ENCODE data around the gene CFAP221. TPM values are rescaled to one million over a fixed set of nuclear protein-coding genes. Genes with fewer than 3 reads are reported as not detected.

The CFAP221 gene
- total and polyA plus RNA-seq, 2 experiments from 2014 or later, result 0.42 to 0.65 TPM

GRCh38 chr2:119672161-119672862 lies 128.1 kb downstream of the CFAP221 start:
- ATAC-seq (peak; percentile 45), DNase-seq (ENCODE audit: low spot score) (no peak)
- H3K4me1 ChIP-seq (ENCODE audit: insufficient read depth), result peaks cover 25% of the 10 kb centered on the region
- H3K27me3 ChIP-seq (ENCODE audit: insufficient read depth), result no peaks in the 10 kb centered on the region
- peaks cover 4% of the 10 kb centered on the region for H3K27me3 Mint-ChIP-seq (ENCODE audit: insufficient read depth, low read depth, poor library complexity)
- H3K9me2 ChIP-seq (ENCODE audit: insufficient read depth), result peaks cover 13% of the 10 kb centered on the region; the same call in 1 of the 2 replicates
- H3K4me3 Mint-ChIP-seq, result no peak overlapping the region
- H2AFZ ChIP-seq, result peak overlapping the region; percentile 96
- 0 out of 2 replicates have a peak overlapping the region, but pooled peaks have one; percentile 21 for H3K4me3 ChIP-seq
- no peak for TF ChIP-seq JUNB (IDR thresholded peaks at IDR 0.05; ENCODE audit: unreplicated experiment)
- TF ChIP-seq CREB1 (CRISPR knock-in tag; IDR thresholded peaks at IDR 0.05; ENCODE audit: low read depth), result no peak
- TF ChIP-seq EZH2 (IDR thresholded peaks at IDR 0.05; ENCODE audit: low read depth, unreplicated experiment), result no peak
- no peak for TF ChIP-seq ZNF462 (CRISPR knock-in tag; IDR thresholded peaks at IDR 0.05)
- no peak for TF ChIP-seq ZNF331 (CRISPR knock-in tag; IDR thresholded peaks at IDR 0.05; ENCODE audit: low read depth)
- TF ChIP-seq EZH2phosphoT487 (IDR thresholded peaks at IDR 0.05; ENCODE audit: unreplicated experiment), result no peak
- TF ChIP-seq, protein P1, sequence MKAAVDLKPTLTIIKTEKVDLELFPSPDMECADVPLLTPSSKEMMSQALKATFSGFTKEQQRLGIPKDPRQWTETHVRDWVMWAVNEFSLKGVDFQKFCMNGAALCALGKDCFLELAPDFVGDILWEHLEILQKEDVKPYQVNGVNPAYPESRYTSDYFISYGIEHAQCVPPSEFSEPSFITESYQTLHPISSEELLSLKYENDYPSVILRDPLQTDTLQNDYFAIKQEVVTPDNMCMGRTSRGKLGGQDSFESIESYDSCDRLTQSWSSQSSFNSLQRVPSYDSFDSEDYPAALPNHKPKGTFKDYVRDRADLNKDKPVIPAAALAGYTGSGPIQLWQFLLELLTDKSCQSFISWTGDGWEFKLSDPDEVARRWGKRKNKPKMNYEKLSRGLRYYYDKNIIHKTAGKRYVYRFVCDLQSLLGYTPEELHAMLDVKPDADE (IDR thresholded peaks at IDR 0.05), result no peak
- TF ChIP-seq, protein P2, sequence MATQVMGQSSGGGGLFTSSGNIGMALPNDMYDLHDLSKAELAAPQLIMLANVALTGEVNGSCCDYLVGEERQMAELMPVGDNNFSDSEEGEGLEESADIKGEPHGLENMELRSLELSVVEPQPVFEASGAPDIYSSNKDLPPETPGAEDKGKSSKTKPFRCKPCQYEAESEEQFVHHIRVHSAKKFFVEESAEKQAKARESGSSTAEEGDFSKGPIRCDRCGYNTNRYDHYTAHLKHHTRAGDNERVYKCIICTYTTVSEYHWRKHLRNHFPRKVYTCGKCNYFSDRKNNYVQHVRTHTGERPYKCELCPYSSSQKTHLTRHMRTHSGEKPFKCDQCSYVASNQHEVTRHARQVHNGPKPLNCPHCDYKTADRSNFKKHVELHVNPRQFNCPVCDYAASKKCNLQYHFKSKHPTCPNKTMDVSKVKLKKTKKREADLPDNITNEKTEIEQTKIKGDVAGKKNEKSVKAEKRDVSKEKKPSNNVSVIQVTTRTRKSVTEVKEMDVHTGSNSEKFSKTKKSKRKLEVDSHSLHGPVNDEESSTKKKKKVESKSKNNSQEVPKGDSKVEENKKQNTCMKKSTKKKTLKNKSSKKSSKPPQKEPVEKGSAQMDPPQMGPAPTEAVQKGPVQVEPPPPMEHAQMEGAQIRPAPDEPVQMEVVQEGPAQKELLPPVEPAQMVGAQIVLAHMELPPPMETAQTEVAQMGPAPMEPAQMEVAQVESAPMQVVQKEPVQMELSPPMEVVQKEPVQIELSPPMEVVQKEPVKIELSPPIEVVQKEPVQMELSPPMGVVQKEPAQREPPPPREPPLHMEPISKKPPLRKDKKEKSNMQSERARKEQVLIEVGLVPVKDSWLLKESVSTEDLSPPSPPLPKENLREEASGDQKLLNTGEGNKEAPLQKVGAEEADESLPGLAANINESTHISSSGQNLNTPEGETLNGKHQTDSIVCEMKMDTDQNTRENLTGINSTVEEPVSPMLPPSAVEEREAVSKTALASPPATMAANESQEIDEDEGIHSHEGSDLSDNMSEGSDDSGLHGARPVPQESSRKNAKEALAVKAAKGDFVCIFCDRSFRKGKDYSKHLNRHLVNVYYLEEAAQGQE (IDR thresholded peaks at IDR 0.05; ENCODE audit: unreplicated experiment), result no peak
- TF ChIP-seq POLR2AphosphoS5 (IDR thresholded peaks at IDR 0.05; ENCODE audit: low read depth), result no peak
- TF ChIP-seq, protein P3, sequence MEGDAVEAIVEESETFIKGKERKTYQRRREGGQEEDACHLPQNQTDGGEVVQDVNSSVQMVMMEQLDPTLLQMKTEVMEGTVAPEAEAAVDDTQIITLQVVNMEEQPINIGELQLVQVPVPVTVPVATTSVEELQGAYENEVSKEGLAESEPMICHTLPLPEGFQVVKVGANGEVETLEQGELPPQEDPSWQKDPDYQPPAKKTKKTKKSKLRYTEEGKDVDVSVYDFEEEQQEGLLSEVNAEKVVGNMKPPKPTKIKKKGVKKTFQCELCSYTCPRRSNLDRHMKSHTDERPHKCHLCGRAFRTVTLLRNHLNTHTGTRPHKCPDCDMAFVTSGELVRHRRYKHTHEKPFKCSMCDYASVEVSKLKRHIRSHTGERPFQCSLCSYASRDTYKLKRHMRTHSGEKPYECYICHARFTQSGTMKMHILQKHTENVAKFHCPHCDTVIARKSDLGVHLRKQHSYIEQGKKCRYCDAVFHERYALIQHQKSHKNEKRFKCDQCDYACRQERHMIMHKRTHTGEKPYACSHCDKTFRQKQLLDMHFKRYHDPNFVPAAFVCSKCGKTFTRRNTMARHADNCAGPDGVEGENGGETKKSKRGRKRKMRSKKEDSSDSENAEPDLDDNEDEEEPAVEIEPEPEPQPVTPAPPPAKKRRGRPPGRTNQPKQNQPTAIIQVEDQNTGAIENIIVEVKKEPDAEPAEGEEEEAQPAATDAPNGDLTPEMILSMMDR (conservative IDR thresholded peaks at IDR 0.05; ENCODE audit: low read depth in 2 of 2), result no peak
- no peak for TF ChIP-seq STAT1 (IDR thresholded peaks at IDR 0.05; ENCODE audit: unreplicated experiment)
- H3K36me3 Mint-ChIP-seq (ENCODE audit: low read depth), result no peaks in the 10 kb centered on the region
- no peaks in the 10 kb centered on the region for H3K36me3 ChIP-seq (ENCODE audit: insufficient read depth)
- no peak overlapping the region for H3K27ac Mint-ChIP-seq
- H3K9me3 Mint-ChIP-seq, result no peaks in the 10 kb centered on the region
- H3F3A ChIP-seq (replicated peaks; ENCODE audit: low read depth), result no peaks in the 10 kb centered on the region; the same call in 1 of the 2 replicates
- H3K4me1 Mint-ChIP-seq, result peaks cover 22% of the 10 kb centered on the region
- H4K20me1 ChIP-seq (replicated peaks; ENCODE audit: insufficient read depth), result no peaks in the 10 kb centered on the region
- H3K79me2 ChIP-seq (replicated peaks; ENCODE audit: insufficient read depth), result no peaks in the 10 kb centered on the region
- H3K4me2 ChIP-seq, result peak overlapping the region; percentile 68
- no peak overlapping the region; the same call in 1 of the 2 replicates for H3K27ac ChIP-seq (ENCODE audit: low read depth)

All from GM23338 (cell line).